Vagina (tissue), 2 donors: ENCODE measurements around the gene PSMD4.
"Not testable (repeated sequence)": the region's sequence is repeated elsewhere in the genome, so short reads cannot be mapped to it uniquely, and the experiment has no call there.

Source experiments
- CTCF ChIP-seq, 3 experiments: fragments of 450-650 bp in 2 of 3; fragments of 200-600 bp in 1 of 3; sonication (generic) in 1 of 3; IDR thresholded peaks; one replicate each; pipeline ENCODE4 v1.5.1; 2017 to 2019; ENCODE audit warnings: antibody characterized with exemption in 3 of 3, mild to moderate bottlenecking in 2 of 3, moderate library complexity in 2 of 3
- POLR2A ChIP-seq, 2 donors: fragments of 450-650 bp; IDR thresholded peaks; one replicate each; pipeline ENCODE4 v1.6.1; 2017; ENCODE audit warnings: antibody characterized with exemption in 2 of 2, mild to moderate bottlenecking in 2 of 2, moderate library complexity in 2 of 2
- POLR2AphosphoS5 ChIP-seq, 2 donors: sonication (generic); formaldehyde crosslinking; IDR thresholded peaks; one replicate each; pipeline ENCODE4 v1.9.0; 2017; ENCODE audit warnings: antibody characterized with exemption in 2 of 2, mild to moderate bottlenecking in 2 of 2, low read depth in 1 of 2; ENCODE audit not compliant: insufficient read depth in 1 of 2

DNA sequence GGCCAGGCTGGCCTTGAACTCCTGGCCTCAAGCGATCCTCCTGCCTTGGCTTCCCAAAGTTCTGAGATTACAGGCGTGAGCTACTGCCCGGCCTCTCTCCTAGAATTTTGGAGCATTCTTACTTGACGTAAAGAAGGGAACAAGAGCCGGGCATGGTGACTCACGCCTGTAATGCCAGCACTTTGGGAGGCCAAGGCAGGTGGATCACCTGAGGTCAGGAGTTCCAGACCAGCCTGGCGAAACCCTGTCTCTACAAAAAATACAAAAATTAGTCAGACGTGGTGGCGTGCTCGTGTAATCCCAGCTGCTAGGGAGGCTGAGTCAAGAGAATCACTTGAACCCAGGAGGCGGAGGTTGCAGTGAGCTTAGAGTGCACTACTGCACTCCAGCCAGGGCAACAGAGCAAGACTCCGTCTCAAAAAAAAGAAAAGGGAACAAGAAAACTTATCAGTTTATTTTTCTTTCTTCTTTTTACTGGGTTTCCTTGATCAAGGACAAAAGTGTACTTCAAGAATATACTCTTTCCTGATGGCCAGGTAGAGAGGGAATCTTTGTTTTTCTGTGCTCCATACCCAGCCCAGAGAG lies 49.1 kb upstream of the PSMD4 start:
- not testable (repeated sequence) for TF ChIP-seq CTCF (IDR thresholded peaks at IDR 0.05); POLR2A (IDR thresholded peaks at IDR 0.05); POLR2AphosphoS5 (IDR thresholded peaks at IDR 0.05; ENCODE audit: insufficient read depth in 1 of 2, low read depth in 1 of 2)
